IPS DF 4.7 (cell line): ENCODE measurements around the gene RAMACL.

Experiments used
- DNase-seq: peaks from one replicate; pipeline ENCODE4 v3.0.0-alpha.2; 2013; ENCODE audit warnings: low spot score; ENCODE audit errors: extremely low read depth

The RAMACL gene

DNA sequence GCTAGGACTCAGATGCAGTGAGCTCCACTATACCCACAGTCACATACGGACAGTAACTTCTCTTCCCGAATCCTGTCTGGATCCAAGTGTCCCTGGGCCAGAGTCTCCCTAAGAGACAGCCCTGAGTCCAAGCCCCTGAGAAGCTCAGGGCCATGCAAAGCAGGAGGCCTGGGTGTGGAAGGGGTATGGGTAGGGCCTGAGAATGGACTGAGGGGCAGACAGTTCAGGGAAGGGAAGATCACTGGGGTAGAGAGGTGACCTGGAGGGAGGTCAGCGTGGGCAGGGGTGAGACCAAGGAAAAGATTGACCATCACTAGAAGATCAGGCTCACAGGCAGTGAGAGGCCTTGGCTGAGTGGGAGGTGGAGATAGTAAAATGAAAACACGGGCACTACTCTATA, 31.8 kb upstream of the RAMACL start:
- DNase-seq, result no peak

DNA sequence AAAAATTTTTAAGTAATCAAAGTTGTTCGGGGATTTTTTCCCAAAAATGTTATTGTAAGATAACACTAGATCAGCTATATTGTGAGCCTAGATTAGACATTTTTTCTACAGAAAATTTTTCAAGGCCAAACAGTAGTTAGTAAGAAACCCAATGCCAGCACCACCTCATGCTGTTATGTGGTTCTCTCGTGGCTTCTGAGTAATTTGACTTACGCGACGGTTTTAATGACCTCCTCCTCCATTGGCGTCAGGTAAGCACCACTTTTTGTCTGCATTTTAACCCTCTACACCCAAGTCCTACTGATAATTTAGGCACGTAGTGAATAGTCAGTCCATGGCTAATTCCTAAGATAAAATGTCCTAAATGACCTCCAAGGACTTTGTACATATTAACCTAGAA, 30.9 kb upstream of the RAMACL start:
- DNase-seq, result no peak

DNA sequence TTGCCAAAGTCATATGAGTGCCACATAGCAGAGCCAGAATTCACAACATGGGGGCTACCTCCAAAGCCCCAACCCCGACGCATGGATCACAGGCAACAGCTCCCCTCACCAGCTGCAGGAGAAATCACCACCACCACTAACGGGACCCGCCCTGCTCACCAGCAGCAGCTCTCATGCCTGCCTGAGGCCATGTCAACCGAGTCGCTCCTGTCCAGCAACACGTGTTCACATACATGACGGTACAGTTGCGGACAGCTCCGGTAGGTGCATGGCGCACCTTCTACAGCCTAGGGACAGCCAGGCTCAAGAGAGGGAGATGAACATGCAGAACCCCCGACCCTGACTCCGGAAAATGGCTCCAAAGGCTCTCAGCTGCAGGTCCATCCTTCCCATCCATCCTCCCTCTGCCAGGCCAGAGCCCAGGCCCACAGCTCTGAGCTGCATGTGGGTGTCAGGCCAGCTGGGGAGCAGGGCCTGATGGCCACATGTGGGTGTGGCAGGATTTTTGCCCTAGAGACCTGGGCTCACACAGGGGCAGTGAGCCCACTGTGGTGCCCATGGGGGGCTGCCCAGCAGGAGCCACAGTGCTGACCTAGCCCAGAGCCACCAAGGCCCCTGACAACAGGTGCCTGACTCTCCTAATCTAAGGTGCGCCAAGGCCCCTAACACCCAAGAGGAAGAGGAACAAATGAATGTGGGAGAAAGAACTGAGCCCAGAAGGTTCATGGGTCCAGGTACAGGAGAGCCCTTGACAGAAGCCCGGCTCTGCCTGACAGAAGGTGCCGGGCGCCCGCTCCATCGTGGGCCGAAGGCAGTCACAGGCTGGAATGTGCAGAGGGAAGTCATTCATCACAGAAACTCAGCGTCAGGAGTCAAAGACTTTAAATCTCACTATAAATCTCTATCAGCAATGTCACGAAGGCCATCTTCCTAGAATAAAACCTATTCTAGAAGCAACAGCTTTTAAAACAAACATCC, 30.1 kb upstream of the RAMACL start:
- no peak for DNase-seq

DNA sequence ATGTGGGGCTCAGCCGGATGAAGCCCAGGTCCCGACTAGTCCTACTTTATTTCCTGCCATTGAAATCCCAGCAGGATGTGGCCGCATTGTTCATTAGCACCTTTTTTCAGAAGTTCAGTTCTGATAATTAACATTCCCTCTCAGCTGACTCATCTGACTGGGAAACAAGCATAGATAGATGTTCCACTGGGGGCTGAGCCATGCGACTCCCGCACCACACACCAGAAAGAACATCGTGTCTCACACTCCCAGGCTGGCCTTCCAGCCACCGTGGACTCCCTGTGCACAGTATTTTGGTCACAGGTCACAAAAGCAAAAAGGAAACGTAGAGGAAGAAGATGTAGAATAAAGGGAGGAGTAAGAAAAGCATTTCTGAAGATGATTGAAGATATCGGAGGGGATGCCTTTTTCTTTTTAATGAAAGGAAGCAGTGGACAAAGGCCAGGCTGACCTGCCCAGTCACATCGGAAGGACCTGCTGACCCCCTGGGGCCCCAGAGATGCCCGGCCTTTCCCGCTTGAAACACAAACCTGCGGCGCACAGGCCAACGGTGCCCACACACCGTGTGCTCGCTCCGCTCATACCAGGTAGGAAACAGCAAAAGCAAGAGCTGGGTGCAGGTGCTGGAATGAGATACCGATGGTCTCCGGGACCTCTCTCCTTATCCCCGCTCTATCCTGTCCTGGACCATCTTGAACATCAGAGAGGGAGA, 28.7 kb upstream of the RAMACL start:
- no peak for DNase-seq

DNA sequence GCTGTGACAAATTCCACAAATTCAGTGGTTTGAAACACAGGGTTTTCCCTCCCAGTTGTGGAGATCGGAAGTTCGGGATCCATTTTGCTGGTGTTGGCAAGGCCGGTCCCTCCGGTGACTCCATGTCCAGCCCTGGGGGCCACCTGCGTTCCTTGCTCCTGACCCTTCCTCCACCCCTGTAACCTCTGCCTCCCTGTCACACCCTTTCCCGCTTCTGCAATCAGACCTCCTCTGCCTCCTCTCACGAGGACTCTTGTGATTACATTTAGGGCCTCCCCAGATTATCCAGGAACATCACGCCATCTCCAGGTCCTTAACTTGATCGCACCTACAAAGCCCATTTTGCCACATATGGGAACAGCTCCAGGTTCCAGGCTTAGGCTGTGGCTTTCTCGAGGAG, 28.1 kb upstream of the RAMACL start:
- DNase-seq, result no peak

DNA sequence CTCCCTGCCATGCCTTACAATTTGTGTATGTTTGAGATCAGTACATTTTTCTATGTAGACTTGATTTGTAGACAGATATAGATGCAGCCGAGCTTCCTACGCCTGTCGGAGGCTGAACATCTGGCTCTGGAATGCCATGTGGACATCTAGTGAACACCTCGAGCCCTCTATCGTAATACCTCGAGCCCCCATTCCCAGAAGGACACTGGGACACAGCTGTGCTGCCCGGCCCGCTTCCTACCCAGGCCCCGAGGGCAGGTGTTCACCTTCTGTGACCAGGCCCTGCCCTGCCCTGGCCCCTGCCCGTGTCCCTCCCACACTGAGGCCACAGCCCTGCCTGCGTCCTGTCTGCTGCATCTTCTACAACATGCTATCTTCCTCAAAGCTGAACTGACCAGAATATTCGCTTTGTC, 27.7 kb upstream of the RAMACL start:
- no peak for DNase-seq

DNA sequence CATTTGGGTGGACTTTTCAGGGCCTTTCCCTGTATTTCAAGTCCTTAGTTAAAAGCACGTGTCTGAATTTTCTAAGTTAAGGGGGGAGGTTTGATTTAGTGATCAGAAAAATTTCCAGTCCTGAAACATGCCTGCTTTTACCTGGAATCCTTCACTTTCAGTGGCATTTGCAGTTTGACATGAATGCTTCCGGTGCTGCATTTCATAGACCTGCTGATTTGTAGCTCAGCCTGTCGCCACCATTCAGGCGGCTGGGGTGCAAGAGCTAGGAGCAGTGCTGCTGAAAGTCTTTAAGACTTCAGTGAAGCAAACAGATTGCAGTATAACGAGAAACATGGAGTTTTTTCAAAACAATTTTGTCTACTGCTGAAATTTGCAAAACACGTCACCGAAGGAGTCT, 26.5 kb upstream of the RAMACL start:
- no peak for DNase-seq

DNA sequence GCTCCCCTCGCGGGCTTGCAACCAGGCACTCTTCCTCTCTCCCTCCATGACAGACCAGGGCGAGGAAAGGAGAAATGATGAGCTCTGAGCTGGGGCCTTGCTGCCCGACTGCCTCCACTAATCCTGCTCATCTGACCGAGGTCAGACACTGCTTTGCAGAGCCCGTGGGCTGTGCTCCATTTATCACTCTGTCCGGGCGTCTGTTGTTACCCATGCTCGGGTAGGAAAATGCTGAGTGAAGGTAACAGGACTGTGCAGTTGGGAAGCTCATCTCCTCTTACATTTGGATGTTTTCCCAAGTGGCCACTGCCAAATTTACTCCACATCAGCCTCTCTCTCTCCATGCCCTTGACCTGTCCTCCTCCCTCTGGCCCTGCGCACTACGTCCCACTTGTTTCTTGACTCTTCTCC, 26.0 kb upstream of the RAMACL start:
- DNase-seq, result no peak

DNA sequence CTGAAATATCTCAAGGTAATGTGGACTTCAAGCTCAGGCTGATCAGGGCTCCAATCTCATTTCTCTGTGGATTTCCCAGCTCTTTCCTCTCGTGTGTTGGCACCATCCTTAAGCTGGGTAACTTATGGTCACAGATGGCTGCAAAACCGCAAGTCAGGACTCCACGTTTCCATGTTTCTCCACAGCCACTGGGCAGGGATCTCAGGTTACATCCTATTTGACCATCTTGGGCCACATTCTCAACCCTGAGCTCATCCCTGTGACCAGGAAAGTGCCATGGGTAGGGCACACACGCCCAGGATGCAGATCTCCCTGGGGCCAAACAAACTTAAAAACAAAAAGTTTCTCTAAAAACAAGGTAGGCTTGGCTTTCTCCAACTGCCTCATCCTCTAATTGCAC, 25.2 kb upstream of the RAMACL start:
- DNase-seq, result no peak

DNA sequence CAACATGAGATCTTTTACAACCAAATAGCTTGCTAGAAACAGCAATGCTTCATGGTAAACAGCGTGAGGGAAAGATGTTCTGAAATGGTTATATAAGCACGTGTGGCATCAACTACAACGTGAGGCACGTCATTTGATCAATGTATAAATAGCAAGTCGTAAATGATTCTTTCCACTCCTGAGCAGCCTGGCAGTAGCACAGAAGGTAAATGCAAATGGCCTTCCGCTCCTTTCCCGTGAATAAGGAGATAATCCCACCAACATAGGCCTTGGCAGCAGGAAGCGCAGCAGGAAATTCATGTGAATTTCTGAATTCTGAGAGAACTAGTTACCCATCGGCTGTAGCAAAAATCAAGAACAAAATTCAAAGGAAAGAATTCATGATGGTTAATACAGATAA, 23.6 kb upstream of the RAMACL start:
- DNase-seq, result no peak

DNA sequence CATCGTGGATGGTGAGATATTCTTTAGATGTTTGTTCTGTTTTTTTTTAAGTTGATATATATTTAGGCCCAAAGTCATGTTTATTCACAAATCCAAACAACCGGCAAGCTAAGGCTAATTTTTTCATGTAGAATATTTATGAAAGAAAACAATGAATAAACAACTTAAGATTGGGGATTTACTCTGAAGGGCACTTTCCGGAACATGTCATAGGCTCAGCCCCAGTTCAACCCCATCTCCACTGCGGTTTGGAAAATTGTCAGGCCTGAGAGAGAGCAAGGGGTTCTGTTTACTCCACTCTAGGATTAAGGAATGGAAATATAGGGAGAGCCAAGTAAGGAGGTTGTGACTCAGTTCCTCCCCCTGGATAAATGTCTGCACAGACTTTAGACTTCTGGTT, 22.3 kb upstream of the RAMACL start:
- no peak for DNase-seq

DNA sequence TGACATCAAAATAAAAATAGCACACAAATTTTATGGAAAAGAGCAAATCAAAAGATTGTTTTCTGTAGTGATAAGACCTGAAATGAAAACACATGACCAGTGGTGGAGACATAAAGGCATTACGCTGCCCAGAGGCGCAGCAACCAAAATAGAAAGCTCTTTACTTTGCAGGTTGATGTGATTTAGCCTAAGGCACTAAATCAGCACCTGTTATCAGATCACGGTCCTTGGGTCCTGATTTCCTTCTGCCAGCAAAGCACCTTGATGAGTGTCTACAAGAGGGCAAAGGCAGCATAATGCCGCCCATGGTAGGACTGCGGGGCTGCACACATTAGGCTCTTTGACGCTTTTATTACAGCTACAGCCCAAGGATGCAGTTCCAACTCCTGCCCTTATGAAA, 19.3 kb upstream of the RAMACL start:
- DNase-seq, result no peak

DNA sequence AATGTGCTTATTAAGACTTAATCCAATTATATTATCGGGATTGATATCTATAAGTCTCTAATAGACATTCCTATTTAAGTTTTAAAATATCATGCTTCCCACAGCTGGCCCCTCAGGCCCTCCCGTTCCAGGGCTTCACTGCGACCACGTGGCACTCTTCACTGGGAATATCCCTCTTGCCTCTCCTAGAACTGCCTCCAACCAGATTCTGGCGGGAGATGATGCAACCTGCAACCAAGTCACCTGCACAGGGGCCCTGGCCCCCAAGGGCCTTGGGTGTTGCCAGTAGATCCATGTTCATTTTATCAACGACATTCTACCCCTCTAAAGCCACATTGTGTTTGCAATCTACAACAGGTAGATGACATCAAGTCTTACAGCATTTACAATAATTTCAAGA, 18.4 kb upstream of the RAMACL start:
- no peak for DNase-seq

DNA sequence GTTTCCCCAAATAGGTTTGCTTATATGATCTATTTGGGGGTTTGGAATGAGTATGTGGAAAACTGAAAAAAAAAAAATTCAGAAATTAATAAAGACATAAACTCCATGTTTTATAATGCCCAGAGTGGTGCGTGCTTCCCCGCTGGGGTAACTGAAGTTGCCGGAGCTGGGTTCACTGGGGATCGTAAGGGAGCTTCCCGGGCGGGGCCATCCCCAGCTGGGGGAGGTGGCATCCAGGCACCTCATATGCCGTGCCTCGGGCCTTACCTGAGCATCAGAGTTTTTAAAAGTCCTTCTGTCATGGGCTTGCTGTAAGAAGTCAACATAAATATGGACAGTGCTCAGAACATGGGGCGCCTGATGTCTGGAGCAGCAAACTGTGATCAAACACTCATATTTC, 17.9 kb upstream of the RAMACL start:
- DNase-seq, result no peak

DNA sequence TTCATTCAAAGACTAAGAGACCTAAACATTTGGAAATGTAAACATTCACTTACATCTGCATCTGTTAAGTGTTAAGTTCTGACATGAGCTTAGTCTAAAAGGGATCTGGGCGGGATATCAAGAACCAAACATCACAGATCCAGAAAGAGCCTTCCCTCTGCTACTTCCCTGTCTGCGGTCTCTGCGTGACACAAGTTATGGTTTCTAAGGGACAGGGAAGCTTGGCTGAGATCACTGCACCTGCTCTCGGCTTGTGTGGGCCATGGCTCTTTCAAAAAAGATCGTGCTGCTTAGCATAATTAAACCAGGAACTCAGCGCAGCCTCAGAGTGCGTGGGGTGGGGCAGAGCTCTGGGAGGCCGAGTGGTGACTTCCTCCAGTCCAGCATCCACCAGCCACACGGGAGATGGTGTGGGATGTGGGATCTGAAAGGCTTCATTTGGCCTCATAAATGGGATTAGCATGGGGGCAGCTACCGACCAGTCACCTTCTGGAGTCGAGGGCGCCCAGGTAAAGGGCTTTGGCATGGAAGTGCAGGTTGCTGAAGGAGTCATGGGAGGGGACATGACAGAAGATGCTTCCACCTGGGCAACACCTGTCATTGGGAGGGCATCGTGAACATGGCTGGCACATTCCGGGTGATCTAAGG, 16.7 kb upstream of the RAMACL start:
- no peak for DNase-seq

DNA sequence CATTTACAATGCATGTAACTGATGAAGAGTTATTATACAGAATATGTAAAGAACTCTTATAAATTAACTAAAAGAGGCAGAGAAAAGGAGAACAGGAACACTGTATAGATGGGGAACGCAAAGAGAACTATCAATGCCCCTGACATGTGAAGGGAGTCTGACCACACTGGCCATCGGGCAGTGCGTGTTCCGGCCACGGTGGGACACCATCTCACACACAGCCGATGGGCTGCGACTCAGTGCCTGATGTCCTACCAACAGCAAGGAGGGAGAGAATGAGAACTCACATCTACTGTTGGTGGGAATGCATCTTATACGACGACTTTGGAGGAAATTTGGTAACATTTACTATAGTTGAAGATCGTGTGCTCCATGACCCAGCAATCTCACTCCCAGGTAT, 15.5 kb upstream of the RAMACL start:
- no peak for DNase-seq

DNA sequence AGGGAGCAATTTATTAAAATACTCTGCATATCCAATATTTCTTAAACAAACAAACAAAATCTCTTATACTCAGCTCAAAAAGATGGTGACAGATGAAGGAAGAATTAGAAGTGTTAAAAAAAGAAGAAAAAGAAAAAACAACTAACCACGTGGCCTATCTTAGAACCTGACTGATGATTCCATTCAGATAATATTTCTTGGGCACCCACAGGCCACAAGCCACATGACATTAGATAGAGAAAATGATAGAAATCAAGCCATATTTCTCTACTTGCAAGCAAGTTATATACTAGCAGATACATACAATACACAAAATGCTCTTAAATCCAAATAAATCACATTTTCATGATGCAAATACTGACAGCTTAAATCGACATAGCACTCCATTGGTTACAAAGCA, 14.5 kb upstream of the RAMACL start:
- no peak for DNase-seq

DNA sequence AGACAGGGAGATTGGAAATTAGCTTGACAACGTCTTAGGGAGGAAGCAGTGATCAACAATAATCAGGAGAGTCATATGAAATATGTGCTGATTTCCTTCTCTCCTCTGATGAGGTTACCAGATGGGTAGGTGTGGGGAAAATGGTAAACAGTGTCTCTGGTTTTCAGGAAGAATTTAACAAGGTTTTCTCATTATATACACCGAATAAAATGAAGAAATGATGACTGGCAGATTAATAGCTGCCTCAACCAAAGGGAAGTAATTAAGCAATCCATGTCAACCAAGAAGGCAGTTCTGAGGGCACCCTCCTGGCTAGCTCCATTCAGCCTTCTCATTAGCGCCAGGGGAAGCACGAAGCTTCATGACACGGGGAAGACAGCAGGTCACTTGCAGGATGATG, 12.7 kb upstream of the RAMACL start:
- no peak for DNase-seq

DNA sequence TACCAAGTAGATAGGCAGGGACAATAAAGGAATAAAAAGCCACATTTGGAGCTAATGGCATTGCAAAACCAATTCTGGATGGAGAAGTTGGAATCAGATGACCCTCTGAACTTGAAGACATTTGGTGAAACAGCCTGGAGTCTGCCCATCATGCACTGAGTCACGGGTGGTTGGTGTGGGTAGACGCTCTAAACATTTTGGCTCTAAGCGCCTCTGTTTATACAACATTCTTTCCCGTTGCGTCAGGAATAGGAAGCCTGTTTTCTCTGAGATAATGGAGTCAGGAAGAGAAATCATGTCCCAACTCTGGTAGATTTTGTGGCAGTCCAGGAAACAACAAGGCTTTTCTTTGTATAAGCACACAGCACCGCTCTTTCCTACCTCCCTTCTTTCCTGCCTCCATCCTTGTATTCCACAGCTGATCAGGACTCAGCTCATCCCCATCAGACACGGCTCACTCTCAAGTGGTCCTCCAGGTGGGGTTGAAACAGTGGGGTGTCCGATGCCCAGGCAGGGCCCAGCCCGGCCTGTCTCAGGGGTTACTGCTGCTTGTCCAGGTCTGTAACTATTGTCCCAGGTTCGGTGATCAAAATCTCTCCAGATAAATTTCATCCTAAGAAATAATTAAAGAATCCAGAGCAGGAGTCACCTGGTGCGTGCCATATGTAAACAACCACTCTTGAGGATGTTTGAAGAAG, 12.1 kb upstream of the RAMACL start:
- no peak for DNase-seq

DNA sequence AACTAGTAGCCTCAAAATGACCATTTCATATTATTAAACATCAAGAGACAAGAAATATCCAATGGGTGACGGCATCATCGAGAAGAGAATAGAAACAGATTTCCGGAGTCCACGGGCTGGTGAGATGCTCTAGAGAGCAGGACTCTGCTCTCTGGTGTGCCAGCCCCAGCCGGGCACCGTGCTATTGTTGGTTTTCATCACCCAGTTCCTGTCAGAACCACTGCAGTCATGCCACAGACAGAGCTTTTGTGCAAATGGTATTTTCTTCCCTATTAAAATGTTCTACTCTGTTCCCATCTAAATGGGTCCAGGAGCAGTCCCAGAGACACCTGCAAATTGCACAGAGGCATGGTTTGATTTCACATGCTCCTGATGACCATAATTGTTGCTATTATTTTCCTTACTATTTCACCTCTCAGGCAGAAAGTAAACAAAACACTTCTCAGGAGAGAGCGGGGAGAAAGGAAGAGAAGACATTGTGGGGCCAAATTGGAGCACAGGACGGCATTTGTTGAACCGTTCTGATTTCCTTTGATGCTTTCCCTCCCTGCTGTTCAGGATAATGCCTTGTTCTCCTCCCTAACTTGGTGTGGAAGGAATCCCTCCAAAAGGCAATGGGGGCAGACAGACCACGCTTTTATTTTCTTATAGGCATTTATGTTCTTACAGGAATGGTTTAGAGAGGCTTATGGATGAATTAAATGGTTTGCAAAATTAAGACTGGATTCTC, 11.4 kb upstream of the RAMACL start:
- DNase-seq, result no peak
